LNCaP clone FGC (cell line): ENCODE measurements around the gene SHB.

Source experiments
- DNase-seq: peaks from one replicate; pipeline ENCODE4 v3.0.0-alpha.2; 2011; ENCODE audit warnings: low read depth
- H3K4me3 ChIP-seq: 2 replicates; pipeline ENCODE4 v1.5.1; 2011; ENCODE audit warnings: mild to moderate bottlenecking, low read depth, low read length, control low read depth
- CTCF ChIP-seq: IDR thresholded peaks from 2 replicates; pipeline ENCODE4 v1.5.1; 2012; ENCODE audit warnings: mild to moderate bottlenecking; ENCODE audit not compliant: control insufficient read depth, insufficient read depth; ENCODE audit errors: extremely low read depth

Gene SHB

GRCh38 chr9:38027714-38028113 lies 41.3 kb downstream of the SHB start:
- H3K4me3 ChIP-seq = no peak overlapping the region
- no peak for DNase-seq

GRCh38 chr9:38026840-38027527 lies 42.0 kb downstream of the SHB start:
- TF ChIP-seq CTCF = no peak
- H3K4me3 ChIP-seq = no peak overlapping the region
- no peak for DNase-seq

More at GRCh38 chr9:38027714-38028113, 41.3 kb downstream of the SHB start:
- no peak for TF ChIP-seq CTCF

GRCh38 chr9:38026021-38026809 lies 42.8 kb downstream of the SHB start:
- DNase-seq = no peak
- no peak overlapping the region for H3K4me3 ChIP-seq
- no peak for TF ChIP-seq CTCF

- H3K4me3 ChIP-seq = no peak overlapping the region
- TF ChIP-seq CTCF = no peak
- no peak for DNase-seq
Observed at GRCh38 chr9:38025166-38025565, 43.9 kb downstream of the SHB start.

GRCh38 chr9:38024036-38024681 lies 44.9 kb downstream of the SHB start:
- no peak for TF ChIP-seq CTCF
- no peak overlapping the region for H3K4me3 ChIP-seq
- DNase-seq = no peak

- TF ChIP-seq CTCF = no peak
- H3K4me3 ChIP-seq = peak overlapping the region; percentile 13; the same call in 1 of the 2 replicates
- no peak for DNase-seq
Observed at GRCh38 chr9:38023661-38024035, 45.4 kb downstream of the SHB start.
